HUES64 (cell line): ENCODE results near the gene CYP4F8. TPM values are rescaled to one million over a fixed set of nuclear protein-coding genes. Genes with fewer than 3 reads are reported as not detected.

Experiments
- H3K27ac ChIP-seq: 2 replicates; pipeline ENCODE4 v1.7.0; 2013; ENCODE audit warnings: low read depth, low read length, inconsistent platforms
- H3K27me3 ChIP-seq: 2 replicates; pipeline ENCODE4 v1.6.1; 2013; ENCODE audit warnings: mild to moderate bottlenecking, low read length; ENCODE audit not compliant: insufficient read depth
- H3K36me3 ChIP-seq: 2 replicates; pipeline ENCODE4 v1.6.1; 2013; ENCODE audit warnings: mild to moderate bottlenecking, low read length; ENCODE audit not compliant: insufficient read depth
- H3K4me1 ChIP-seq: 2 replicates; pipeline ENCODE4 v1.6.1; 2013; ENCODE audit warnings: mild to moderate bottlenecking, low read length, moderate library complexity; ENCODE audit not compliant: insufficient read depth
- H3K4me3 ChIP-seq: 2 replicates; pipeline ENCODE4 v1.5.1; 2013; ENCODE audit warnings: mild to moderate bottlenecking, low read length, moderate library complexity
- H3K9ac ChIP-seq: 2 replicates; pipeline ENCODE4 v1.6.1; 2013; ENCODE audit warnings: mild to moderate bottlenecking, low read depth, low read length
- H3K9me3 ChIP-seq: 2 replicates; pipeline ENCODE4 v1.6.1; 2013; ENCODE audit warnings: low read depth, low read length; ENCODE audit not compliant: insufficient read depth
- WGBS: fragments of 150-250, 120-280 bp; methylation state at CpG from one replicate; pipeline ENCODE4 v1.1.7; 2013; ENCODE audit warnings: missing lambda C conversion rate; 5-methylcytosine and 5-hydroxymethylcytosine counted together
- polyA plus RNA-seq, 2 experiments: library from polyadenylated mRNA; stranded (reverse); fragments of 50-300 nt; gene quantifications; one replicate each; pipeline ENCODE4 v1.2.3, GENCODE V29; 2013

Gene CYP4F8, protein sequence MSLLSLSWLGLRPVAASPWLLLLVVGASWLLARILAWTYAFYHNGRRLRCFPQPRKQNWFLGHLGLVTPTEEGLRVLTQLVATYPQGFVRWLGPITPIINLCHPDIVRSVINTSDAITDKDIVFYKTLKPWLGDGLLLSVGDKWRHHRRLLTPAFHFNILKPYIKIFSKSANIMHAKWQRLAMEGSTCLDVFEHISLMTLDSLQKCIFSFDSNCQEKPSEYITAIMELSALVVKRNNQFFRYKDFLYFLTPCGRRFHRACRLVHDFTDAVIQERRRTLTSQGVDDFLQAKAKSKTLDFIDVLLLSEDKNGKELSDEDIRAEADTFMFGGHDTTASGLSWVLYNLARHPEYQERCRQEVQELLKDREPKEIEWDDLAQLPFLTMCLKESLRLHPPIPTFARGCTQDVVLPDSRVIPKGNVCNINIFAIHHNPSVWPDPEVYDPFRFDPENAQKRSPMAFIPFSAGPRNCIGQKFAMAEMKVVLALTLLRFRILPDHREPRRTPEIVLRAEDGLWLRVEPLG
- not detected for polyA plus RNA-seq (2013, experiment 1 of 2)
- not detected for polyA plus RNA-seq (2013, experiment 2 of 2)

DNA sequence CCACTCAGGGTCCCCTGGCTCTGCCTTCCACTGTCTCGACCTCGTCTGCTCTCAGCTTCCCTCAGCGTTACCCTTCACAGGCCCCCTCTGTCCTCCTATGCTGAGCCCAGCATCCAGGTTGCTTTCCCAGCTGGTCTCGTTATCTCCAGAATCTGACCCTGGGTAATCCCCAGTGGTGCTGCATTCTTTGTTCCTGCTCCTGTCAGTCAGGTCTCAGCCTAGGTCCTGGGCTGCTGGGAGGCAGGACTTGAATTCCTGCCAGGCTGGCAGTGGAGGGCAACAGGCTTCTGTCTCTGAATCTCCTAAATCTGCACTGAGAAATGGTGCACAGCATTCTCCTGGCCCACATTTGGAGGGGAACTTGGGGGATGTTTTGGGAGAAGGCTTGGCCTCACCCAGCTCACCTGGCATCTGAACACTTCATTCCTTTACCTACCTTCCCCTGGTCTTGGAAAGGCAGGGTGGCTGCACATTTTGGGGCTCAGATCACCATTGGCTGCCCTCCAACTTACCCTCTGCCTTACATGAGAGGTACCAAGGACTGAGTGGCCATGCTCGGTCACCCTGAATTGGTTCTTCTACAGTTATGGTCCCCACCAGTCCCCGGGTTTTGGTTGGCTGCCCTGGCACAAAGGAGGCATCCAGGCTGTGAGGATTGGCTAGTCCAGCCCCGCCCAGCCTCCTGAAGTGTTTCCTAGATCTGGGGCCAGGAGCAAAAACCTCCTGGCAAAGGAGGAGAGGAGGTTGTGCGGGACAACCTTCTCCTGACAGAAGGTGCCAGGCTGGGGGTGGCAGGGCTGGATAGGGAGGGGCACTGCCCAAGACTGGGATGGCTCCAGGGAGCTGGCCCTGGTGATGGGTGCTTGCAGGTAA lies at the start of gene CYP4F8:
Gene CYP4F8, plus strand, starts transcription at position 712 of the 873 bp plus-strand sequence. CDS start 399 bp downstream, outside the sequence.
- Histone ChIP-seq H3K9ac (no peak within 1 kb of the TSS), H3K4me1 (no peaks in the 10 kb centered on the region), H3K36me3 (no peaks in the 10 kb centered on the region), H3K27ac (no peak within 1 kb of the TSS), H3K9me3 (peaks cover 87% of the 10 kb centered on the region), H3K4me3 (no peak within 1 kb of the TSS), H3K27me3 (no peaks in the 10 kb centered on the region)
- WGBS, result 70% methylated on average over 8 of the region's 8 CpGs

DNA sequence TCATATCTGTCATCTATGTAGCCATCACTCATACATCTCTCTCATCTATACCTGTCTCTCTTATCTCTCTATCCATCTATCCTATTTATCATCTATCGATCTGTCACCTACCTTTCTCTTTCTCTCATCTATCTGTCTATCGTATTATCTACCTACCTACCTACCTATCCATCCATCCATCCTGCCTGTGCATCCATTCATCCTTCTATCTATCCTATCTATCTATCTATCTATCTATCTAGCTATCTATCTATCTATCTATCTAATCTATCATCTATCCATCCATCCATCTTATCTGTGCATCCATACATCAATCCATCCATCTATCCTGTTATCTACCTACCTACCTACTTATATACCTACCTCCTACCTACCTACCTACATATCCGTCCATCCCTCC lies 44.6 kb upstream of the CYP4F8 start:
- no peaks in the 10 kb centered on the region for H3K36me3 ChIP-seq
- H3K9ac ChIP-seq, result no peak overlapping the region
- WGBS, result 81% methylated on average over 3 of the region's 3 CpGs
- no peaks in the 10 kb centered on the region for H3K27me3 ChIP-seq
- H3K4me3 ChIP-seq, result no peak overlapping the region
- H3K4me1 ChIP-seq, result no peaks in the 10 kb centered on the region
- no peak overlapping the region for H3K27ac ChIP-seq
- peaks cover 88% of the 10 kb centered on the region for H3K9me3 ChIP-seq

DNA sequence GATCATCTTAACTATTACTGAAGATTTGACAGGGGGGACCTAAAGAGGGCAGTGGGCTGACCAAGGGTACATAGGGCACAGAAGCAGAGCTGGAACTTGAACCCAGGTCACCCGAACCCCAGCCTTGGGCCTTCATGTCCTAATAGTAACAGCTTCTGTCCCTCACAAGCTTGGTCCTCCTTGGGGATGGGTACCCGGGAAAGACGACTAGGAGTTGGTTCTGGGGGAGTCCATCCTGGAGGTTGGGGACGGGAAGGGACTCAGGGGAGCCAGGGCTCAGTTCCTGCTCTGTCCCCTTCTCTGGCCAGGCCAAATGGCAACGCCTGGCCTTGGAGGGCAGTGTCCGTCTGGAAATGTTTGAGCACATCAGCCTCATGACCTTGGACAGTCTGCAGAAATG lies 39.6 kb upstream of the CYP4F8 start:
- H3K27ac ChIP-seq, result no peak overlapping the region
- H3K4me1 ChIP-seq, result no peaks in the 10 kb centered on the region
- H3K36me3 ChIP-seq, result no peaks in the 10 kb centered on the region
- H3K4me3 ChIP-seq, result no peak overlapping the region
- H3K9ac ChIP-seq, result no peak overlapping the region
- WGBS, result 62% methylated on average over 6 of the region's 6 CpGs
- no peaks in the 10 kb centered on the region for H3K27me3 ChIP-seq
- H3K9me3 ChIP-seq, result peaks cover 82% of the 10 kb centered on the region

DNA sequence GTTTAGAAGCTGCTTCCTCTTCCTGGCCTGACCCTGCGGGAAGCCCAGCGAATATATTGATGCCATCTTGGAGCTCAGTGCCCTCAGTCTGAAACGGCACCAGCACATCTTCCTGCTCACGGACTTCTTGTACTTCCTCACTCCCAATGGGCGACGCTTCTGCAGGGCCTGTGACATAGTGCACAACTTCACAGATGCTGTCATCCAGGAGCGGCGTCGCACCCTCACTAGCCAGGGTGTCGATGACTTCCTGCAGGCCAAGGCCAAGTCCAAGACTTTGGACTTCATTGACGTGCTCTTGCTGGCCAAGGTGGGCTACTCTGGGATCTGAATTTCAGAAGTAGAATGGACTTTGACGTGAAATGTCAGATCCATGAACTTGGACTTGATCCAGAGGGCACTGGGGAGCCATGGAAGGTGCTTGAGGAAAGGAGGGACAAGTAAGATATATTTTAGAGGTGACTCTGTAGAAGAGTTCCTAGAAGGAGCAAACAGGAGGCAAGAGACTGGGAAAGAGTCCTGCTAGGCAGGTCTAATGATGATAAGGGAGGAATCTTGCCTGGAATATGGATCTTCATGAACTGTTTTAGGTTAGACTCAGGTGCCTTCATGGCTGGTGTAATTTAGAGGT lies 38.4 kb upstream of the CYP4F8 start:
- WGBS, result 79% methylated on average over 12 of the region's 12 CpGs
- Histone ChIP-seq H3K9me3 (peaks cover 83% of the 10 kb centered on the region), H3K4me3 (no peak overlapping the region)

DNA sequence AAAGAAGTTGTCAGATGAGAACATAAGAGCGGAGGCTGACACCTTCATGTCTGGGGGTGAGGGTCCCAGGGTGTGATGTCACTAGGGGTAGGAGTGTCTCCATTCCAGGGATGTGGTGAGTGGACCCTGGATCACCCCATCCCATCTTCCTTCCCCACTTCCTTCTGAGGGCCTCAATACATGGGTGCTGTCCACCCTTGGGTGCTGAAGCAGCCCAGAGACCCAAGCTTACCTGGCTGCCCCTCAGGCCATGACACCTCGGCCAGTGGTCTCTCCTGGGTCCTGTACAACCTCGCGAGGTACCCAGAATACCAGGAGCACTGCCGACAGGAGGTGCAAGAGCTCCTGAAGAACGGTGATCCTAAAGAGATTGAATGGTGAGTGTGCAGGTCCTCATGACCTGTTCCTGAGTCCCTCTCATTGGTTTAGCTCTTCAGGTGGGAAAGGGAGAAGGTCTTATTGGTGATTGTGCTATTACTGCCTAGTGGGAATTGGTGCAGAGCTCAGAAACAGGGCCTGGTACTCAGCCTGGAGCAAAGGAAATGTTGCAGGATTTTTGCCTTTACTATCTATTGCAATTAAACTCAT lies 37.7 kb upstream of the CYP4F8 start:
- Histone ChIP-seq H3K36me3 (no peaks in the 10 kb centered on the region), H3K27ac (no peak overlapping the region), H3K4me3 (no peak overlapping the region), H3K9ac (no peak overlapping the region), H3K9me3 (peaks cover 83% of the 10 kb centered on the region), H3K27me3 (no peaks in the 10 kb centered on the region), H3K4me1 (no peaks in the 10 kb centered on the region)
- 77% methylated on average over 6 of the region's 6 CpGs for WGBS

More for the DNA sequence above, 38.4 kb upstream of the CYP4F8 start:
- Histone ChIP-seq H3K27ac (no peak overlapping the region), H3K4me1 (no peaks in the 10 kb centered on the region), H3K36me3 (no peaks in the 10 kb centered on the region), H3K27me3 (no peaks in the 10 kb centered on the region), H3K9ac (no peak overlapping the region)

DNA sequence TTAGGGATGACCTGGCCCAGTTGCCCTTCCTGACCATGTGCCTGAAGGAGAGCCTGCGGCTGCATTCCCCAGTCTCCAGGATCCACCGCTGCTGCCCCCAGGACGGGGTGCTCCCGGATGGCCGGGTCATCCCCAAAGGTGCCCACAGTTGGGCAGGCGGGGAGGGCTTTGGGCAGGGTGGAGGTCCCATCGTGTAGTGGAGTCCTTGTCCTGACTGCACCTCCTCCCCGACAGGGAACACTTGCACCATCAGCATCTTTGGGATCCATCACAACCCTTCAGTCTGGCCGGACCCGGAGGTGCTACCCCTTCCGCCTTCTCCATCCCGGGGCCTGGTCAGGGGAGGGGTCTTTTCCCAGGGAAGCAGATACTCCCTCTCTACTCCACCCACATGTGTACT lies 31.7 kb upstream of the CYP4F8 start:
- Histone ChIP-seq H3K27me3 (no peaks in the 10 kb centered on the region), H3K9ac (no peak overlapping the region), H3K36me3 (no peaks in the 10 kb centered on the region), H3K27ac (no peak overlapping the region), H3K4me3 (no peak overlapping the region), H3K9me3 (peaks cover 75% of the 10 kb centered on the region), H3K4me1 (no peaks in the 10 kb centered on the region)
- WGBS, result 89% methylated on average over 11 of the region's 12 CpGs

DNA sequence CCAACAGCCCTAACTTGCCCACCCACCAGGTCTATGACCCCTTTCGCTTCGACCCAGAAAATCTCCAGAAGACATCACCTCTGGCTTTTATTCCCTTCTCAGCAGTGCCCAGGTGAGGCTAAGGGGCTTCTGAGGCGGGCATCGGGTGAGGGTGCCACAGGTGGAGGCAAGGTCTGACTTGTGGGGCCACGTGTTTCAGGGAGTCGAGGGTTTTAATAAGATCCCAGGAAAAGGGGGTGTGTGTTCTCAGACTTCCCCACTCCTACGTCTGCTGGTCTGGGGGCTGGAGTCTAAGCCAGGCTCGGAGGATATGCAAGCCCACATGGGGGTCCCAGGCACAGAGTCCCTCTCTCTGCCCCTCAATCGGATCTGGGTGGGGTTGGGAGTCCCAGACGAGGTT lies 30.9 kb upstream of the CYP4F8 start:
- Histone ChIP-seq H3K27me3 (no peaks in the 10 kb centered on the region), H3K27ac (no peak overlapping the region), H3K9me3 (peaks cover 75% of the 10 kb centered on the region), H3K4me1 (no peaks in the 10 kb centered on the region), H3K9ac (no peak overlapping the region), H3K36me3 (no peaks in the 10 kb centered on the region), H3K4me3 (no peak overlapping the region)
- WGBS, result 82% methylated on average over 9 of the region's 10 CpGs

DNA sequence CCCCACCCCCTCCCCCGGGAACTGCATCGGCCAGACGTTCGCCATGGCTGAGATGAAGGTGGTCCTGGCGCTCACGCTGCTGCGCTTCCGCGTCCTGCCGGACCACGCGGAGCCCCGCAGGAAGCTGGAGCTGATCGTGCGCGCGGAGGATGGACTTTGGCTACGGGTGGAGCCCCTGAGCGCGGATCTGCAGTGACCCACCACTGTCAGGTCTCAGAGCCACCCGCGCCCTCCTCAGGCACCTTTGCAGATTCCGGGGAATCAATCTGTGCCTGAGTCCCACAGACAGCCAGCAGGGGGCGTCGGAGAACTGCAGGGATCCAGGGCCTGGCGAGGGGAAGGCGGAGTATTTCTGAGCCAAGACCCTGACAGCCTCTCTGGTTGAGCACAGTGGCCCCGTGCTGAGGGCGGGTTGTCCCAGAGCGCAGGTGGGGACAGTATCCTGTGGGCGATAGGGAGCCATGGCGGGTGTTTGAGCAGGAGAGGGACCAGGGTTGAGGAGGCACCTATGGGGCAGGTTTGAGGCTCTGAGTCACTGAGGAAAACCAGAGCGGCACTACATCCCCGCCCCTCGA lies 30.4 kb upstream of the CYP4F8 start:
- no peaks in the 10 kb centered on the region for H3K4me1 ChIP-seq
- WGBS, result 77% methylated on average over 35 of the region's 35 CpGs
- H3K27me3 ChIP-seq, result no peaks in the 10 kb centered on the region
- no peaks in the 10 kb centered on the region for H3K36me3 ChIP-seq
- H3K9me3 ChIP-seq, result peaks cover 78% of the 10 kb centered on the region
- H3K4me3 ChIP-seq, result no peak overlapping the region
- H3K27ac ChIP-seq, result no peak overlapping the region
- no peak overlapping the region for H3K9ac ChIP-seq

DNA sequence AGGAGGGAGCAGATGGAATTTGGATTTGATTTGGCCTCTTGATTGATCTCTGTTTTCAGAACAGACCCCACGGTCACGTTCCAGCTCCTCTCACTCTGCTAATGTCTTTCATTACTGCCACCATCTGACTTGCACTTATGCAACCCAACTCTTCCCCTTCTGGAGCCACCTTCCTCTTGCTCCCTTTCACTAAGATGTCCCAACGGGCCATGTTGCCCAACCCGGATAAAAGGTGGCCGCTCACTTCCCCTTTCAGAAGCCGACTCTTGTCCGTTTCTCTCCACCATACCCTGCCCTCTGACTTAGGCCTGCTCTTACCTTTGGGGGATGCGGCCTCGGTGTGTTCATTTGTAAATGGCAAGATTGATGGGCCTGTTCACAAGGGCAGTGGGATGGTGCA lies 27.4 kb upstream of the CYP4F8 start:
- Histone ChIP-seq H3K4me3 (no peak overlapping the region), H3K9ac (no peak overlapping the region), H3K36me3 (no peaks in the 10 kb centered on the region), H3K9me3 (peaks cover 85% of the 10 kb centered on the region), H3K27me3 (no peaks in the 10 kb centered on the region), H3K4me1 (no peaks in the 10 kb centered on the region), H3K27ac (no peak overlapping the region)
- 79% methylated on average over 9 of the region's 9 CpGs for WGBS

DNA sequence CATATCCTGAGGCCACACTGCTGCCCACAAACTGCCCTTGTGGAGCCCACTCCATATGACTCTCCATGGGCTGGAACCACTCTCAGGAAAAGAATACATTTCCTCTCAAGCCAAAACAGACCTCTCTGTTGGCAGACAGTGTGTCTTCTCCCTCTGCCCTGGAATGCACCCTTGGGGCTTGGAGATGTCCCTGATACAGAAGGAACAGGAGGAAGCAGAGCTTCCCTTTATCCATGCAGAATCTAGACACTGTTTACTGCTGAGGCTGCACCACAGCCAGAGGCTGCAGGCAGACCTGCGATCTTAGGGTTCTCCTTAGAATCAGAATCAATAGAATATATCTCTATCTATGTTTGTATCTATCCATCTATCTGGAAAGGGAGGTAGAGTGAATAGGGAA lies 26.8 kb upstream of the CYP4F8 start:
- peaks cover 79% of the 10 kb centered on the region for H3K9me3 ChIP-seq
- H3K27me3 ChIP-seq, result no peaks in the 10 kb centered on the region
- H3K27ac ChIP-seq, result no peak overlapping the region
- 100% methylated on average over 1 of the region's 1 CpG for WGBS
- no peak overlapping the region for H3K9ac ChIP-seq
- H3K36me3 ChIP-seq, result no peaks in the 10 kb centered on the region
- no peaks in the 10 kb centered on the region for H3K4me1 ChIP-seq
- H3K4me3 ChIP-seq, result no peak overlapping the region
